Memory B cell (primary cell): ENCODE measurements around the gene SLC2A14.
"Not testable (repeated sequence)": the region's sequence is repeated elsewhere in the genome, so short reads cannot be mapped to it uniquely, and the experiment has no call there.

ENCODE experiments used
- ATAC-seq: fragments of 150-1000 bp; cut with Tn5 transposase; 2 replicates; pipeline ENCODE4 v1.10.0; 2021; ENCODE audit warnings: low read depth, mild to moderate bottlenecking, moderate library complexity
- DNase-seq, 2 donors: peaks; one replicate each; pipeline ENCODE4 v3.0.0; 2022; ENCODE audit warnings: low spot score in 2 of 2
- H3K27ac Mint-ChIP-seq: one replicate; pipeline ENCODE4 v1.8.0; 2022; ENCODE audit warnings: mild to moderate bottlenecking, moderate library complexity, mixed read lengths
- H3K27me3 Mint-ChIP-seq: one replicate; pipeline ENCODE4 v1.8.0; 2022; ENCODE audit warnings: mixed read lengths
- H3K36me3 Mint-ChIP-seq: one replicate; pipeline ENCODE4 v1.8.0; 2022; ENCODE audit warnings: mild to moderate bottlenecking, mixed read lengths
- H3K4me1 Mint-ChIP-seq: one replicate; pipeline ENCODE4 v1.8.0; 2022; ENCODE audit warnings: mixed read lengths
- H3K4me3 Mint-ChIP-seq: one replicate; pipeline ENCODE4 v1.8.0; 2022; ENCODE audit warnings: mild to moderate bottlenecking, moderate library complexity, mixed read lengths
- H3K9me3 Mint-ChIP-seq: one replicate; pipeline ENCODE4 v1.8.0; 2022; ENCODE audit warnings: mixed read lengths

The SLC2A14 gene

GRCh38 chr12:7856516-7856915 is 16.2 kb downstream of the SLC2A14 start:
- no peaks in the 10 kb centered on the region for H3K9me3 Mint-ChIP-seq
- no peak overlapping the region for H3K4me3 Mint-ChIP-seq
- H3K4me1 Mint-ChIP-seq, result peaks cover 4% of the 10 kb centered on the region
- no peak for DNase-seq
- no peak for ATAC-seq
- no peak overlapping the region for H3K27ac Mint-ChIP-seq
- no peaks in the 10 kb centered on the region for H3K36me3 Mint-ChIP-seq
- H3K27me3 Mint-ChIP-seq, result peaks cover 12% of the 10 kb centered on the region

DNA sequence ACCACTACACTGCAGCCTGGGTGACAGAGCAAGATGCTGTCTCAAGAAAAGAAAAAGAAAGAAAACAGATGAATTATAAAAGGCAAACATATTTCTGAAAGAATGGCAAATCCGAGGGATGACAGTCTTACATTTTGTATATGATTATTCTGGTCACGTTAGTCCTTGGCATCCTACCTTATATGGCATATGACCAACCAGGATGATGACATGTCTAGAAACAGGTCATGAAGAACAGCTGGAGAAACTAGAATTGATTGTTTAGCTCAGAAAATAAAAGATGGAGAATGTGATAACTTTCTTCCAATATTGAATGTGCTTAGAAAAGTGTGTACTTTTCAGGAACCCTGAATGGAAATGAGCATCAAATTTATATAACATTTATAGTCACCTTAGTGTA is 19.2 kb downstream of the SLC2A14 start:
- Mint-ChIP-seq H3K36me3 (no peaks in the 10 kb centered on the region), H3K9me3 (no peaks in the 10 kb centered on the region), H3K4me1 (no peaks in the 10 kb centered on the region), H3K4me3 (no peak overlapping the region), H3K27ac (no peak overlapping the region), H3K27me3 (peaks cover 17% of the 10 kb centered on the region)
- no peak for DNase-seq
- ATAC-seq, result no peak

GRCh38 chr12:7851622-7852081 is 21.1 kb downstream of the SLC2A14 start:
- not testable (repeated sequence) for ATAC-seq, H3K27ac Mint-ChIP-seq, H3K4me1 Mint-ChIP-seq, H3K9me3 Mint-ChIP-seq, H3K4me3 Mint-ChIP-seq, DNase-seq, H3K36me3 Mint-ChIP-seq
- peaks cover 15% of the 10 kb centered on the region for H3K27me3 Mint-ChIP-seq

GRCh38 chr12:7850099-7850498 is 22.6 kb downstream of the SLC2A14 start:
- not testable (repeated sequence) for ATAC-seq, H3K4me3 Mint-ChIP-seq, DNase-seq, H3K4me1 Mint-ChIP-seq, H3K9me3 Mint-ChIP-seq, H3K27ac Mint-ChIP-seq, H3K36me3 Mint-ChIP-seq
- H3K27me3 Mint-ChIP-seq, result peaks cover 12% of the 10 kb centered on the region

- not testable (repeated sequence) for DNase-seq, H3K36me3 Mint-ChIP-seq, H3K4me3 Mint-ChIP-seq, H3K27ac Mint-ChIP-seq, H3K9me3 Mint-ChIP-seq, ATAC-seq, H3K4me1 Mint-ChIP-seq
- peaks cover 11% of the 10 kb centered on the region for H3K27me3 Mint-ChIP-seq
Measured at GRCh38 chr12:7848098-7848422, 24.7 kb downstream of the SLC2A14 start.

GRCh38 chr12:7847226-7848097 is 25.3 kb downstream of the SLC2A14 start:
- not testable (repeated sequence) for DNase-seq, H3K36me3 Mint-ChIP-seq, H3K27ac Mint-ChIP-seq, H3K27me3 Mint-ChIP-seq, H3K4me1 Mint-ChIP-seq, H3K4me3 Mint-ChIP-seq, H3K9me3 Mint-ChIP-seq
- peak; percentile 97 for ATAC-seq

GRCh38 chr12:7844116-7844515 is 28.6 kb downstream of the SLC2A14 start:
- Mint-ChIP-seq H3K27me3 (peaks cover 6% of the 10 kb centered on the region), H3K36me3 (no peaks in the 10 kb centered on the region), H3K27ac (no peak overlapping the region), H3K4me1 (peaks cover 5% of the 10 kb centered on the region), H3K9me3 (no peaks in the 10 kb centered on the region), H3K4me3 (no peak overlapping the region)
- ATAC-seq, result no peak
- DNase-seq, result no peak

DNA sequence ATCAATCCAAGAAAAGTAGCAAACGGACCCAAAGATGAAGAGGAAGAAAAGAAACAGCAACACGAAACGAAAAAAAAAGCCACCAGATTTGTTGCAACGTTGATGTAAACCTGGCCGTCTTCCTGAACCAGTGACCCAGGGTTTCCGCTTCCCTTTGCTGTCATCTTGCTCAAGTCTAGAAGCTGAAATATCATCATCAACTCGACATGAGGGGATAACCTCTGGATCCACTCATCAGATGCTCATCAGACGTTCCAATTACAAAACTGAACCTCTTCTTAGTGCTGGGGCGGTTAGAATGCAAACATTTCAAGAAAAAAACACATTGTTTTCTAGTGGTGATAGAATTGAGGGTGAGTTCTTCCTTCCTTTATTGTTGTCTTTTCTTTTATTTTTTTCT is 29.1 kb downstream of the SLC2A14 start:
- H3K27ac Mint-ChIP-seq, H3K27me3 Mint-ChIP-seq, H3K4me3 Mint-ChIP-seq, H3K9me3 Mint-ChIP-seq, H3K4me1 Mint-ChIP-seq, H3K36me3 Mint-ChIP-seq, DNase-seq: not testable (repeated sequence)
- peak; percentile 64 for ATAC-seq

- H3K4me1 Mint-ChIP-seq, H3K36me3 Mint-ChIP-seq, H3K27ac Mint-ChIP-seq, ATAC-seq, H3K9me3 Mint-ChIP-seq, DNase-seq, H3K27me3 Mint-ChIP-seq: not testable (repeated sequence)
- peak overlapping the region; percentile 44 for H3K4me3 Mint-ChIP-seq
Measured at GRCh38 chr12:7843149-7843548, 29.6 kb downstream of the SLC2A14 start.

- not testable (repeated sequence) for ATAC-seq, DNase-seq, H3K9me3 Mint-ChIP-seq, H3K27me3 Mint-ChIP-seq, H3K27ac Mint-ChIP-seq, H3K4me3 Mint-ChIP-seq, H3K36me3 Mint-ChIP-seq, H3K4me1 Mint-ChIP-seq
Measured at GRCh38 chr12:7842444-7842843, 30.3 kb downstream of the SLC2A14 start.

DNA sequence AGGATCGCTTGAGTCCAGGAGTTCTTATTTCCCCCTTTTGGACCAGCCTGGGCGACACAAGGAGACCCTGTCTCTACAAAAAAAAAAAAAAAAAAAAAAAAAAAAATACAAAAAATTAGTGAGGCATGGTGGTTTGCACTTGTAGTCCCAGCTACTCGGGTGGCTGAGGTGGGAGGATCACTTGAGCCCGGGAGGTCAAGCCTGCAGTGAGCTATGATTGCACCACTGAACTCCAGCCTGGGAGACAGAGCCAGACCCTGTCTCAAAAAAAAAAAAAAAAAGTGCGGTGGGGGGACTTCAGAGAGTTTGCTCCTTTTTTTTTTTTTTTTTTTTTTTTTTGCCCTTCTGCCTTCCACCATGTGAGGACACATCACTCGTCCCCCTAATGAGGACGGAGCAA is 32.9 kb downstream of the SLC2A14 start:
- H3K9me3 Mint-ChIP-seq, H3K4me1 Mint-ChIP-seq, H3K27ac Mint-ChIP-seq, DNase-seq, H3K36me3 Mint-ChIP-seq, ATAC-seq, H3K27me3 Mint-ChIP-seq, H3K4me3 Mint-ChIP-seq: not testable (repeated sequence)

DNA sequence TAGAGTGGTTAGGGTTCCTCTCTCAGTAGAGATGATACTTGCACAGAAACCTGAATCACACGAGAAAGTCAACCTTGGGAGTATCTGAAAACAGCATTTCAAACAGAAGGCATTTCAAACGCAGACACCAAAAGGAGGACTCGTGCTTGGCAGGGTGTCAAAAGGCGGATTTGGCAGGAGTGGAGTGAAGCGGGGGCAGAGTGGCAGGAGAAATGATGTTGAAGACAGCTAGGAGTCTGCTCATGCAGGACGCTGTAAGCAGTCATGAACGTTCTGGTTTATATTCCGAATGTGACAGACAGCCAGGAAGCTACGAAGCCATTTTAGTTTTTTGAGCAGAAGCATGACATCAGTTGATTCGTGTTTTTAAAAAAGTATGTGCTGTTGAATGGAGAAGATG is 33.5 kb downstream of the SLC2A14 start:
- not testable (repeated sequence) for H3K27me3 Mint-ChIP-seq, H3K9me3 Mint-ChIP-seq, H3K4me3 Mint-ChIP-seq, DNase-seq, H3K4me1 Mint-ChIP-seq, H3K36me3 Mint-ChIP-seq, ATAC-seq, H3K27ac Mint-ChIP-seq

DNA sequence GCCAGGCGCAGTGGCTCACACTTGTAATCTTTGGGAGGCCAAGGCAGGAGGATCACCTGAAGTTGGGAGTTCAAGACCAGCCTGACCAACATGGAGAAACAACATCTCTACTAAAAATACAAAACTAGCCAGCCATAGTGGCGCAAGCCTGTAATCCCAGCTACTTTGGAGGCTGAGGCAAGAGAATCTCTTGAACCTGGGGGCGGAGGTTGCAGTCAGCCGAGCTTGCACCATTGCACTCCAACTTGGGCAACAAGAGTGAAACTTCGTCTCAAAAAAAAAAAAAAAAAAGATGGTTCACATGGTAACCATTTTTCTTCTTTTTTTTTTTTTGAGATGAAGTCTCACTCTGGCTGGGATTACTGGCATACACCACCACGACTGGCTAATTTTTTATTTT is 35.3 kb downstream of the SLC2A14 start:
- ATAC-seq (no peak), DNase-seq (no peak)
- Mint-ChIP-seq H3K36me3 (no peaks in the 10 kb centered on the region), H3K4me3 (no peak overlapping the region), H3K27me3 (peaks cover 9% of the 10 kb centered on the region), H3K9me3 (no peaks in the 10 kb centered on the region), H3K4me1 (no peaks in the 10 kb centered on the region), H3K27ac (no peak overlapping the region)

GRCh38 chr12:7835766-7836165 is 36.9 kb downstream of the SLC2A14 start:
- Mint-ChIP-seq H3K27ac (no peak overlapping the region), H3K36me3 (no peaks in the 10 kb centered on the region), H3K4me3 (no peak overlapping the region), H3K4me1 (no peaks in the 10 kb centered on the region), H3K9me3 (no peaks in the 10 kb centered on the region), H3K27me3 (peaks cover 9% of the 10 kb centered on the region)
- DNase-seq (no peak), ATAC-seq (no peak)

- no peaks in the 10 kb centered on the region for H3K36me3 Mint-ChIP-seq
- peaks cover 9% of the 10 kb centered on the region for H3K27me3 Mint-ChIP-seq
- no peaks in the 10 kb centered on the region for H3K9me3 Mint-ChIP-seq
- H3K4me3 Mint-ChIP-seq, result no peak overlapping the region
- no peak overlapping the region for H3K27ac Mint-ChIP-seq
- DNase-seq, result no peak
- no peak for ATAC-seq
- H3K4me1 Mint-ChIP-seq, result no peaks in the 10 kb centered on the region
Measured at GRCh38 chr12:7835116-7835515, 37.6 kb downstream of the SLC2A14 start.
